HG02571 (cell line): ENCODE data around the gene KRTAP2-2.

Experiments used
- ATAC-seq: cut with Tn5 transposase; IDR thresholded peaks from one replicate; pipeline ENCODE4 v1.9.1; 2021; ENCODE audit warnings: mild to moderate bottlenecking, moderate library complexity; ENCODE audit not compliant: unreplicated experiment

Gene KRTAP2-2

GRCh38 chr17:41026715-41027471 is 28.1 kb downstream of the KRTAP2-2 start, which contains the start of gene KRTAP1-5:
TSS of gene KRTAP1-5 (minus strand) at chr17:41027208. CDS start at chr17:41027155, 53 bp downstream.
- ATAC-seq, result no peak

GRCh38 chr17:41024697-41025096 is 30.3 kb downstream of the KRTAP2-2 start:
- no peak for ATAC-seq

- ATAC-seq, result no peak
These were observed 34.7 kb downstream of the KRTAP2-2 start for GRCh38 chr17:41020336-41020735.

GRCh38 chr17:41019415-41019814 is 35.6 kb downstream of the KRTAP2-2 start:
- no peak for ATAC-seq

GRCh38 chr17:41018541-41018940 is 36.5 kb downstream of the KRTAP2-2 start:
- no peak for ATAC-seq

GRCh38 chr17:41016578-41017215 is 38.3 kb downstream of the KRTAP2-2 start:
- ATAC-seq, result no peak

- ATAC-seq, result no peak
These were observed 39.6 kb downstream of the KRTAP2-2 start for GRCh38 chr17:41015454-41015853.

- ATAC-seq, result no peak
These were observed 41.4 kb downstream of the KRTAP2-2 start for GRCh38 chr17:41013606-41014005.

GRCh38 chr17:41013181-41013580 is 41.8 kb downstream of the KRTAP2-2 start:
- no peak for ATAC-seq

- no peak for ATAC-seq
These were observed 42.5 kb downstream of the KRTAP2-2 start for GRCh38 chr17:41012326-41013120.

- ATAC-seq, result no peak
These were observed 44.6 kb downstream of the KRTAP2-2 start for GRCh38 chr17:41010441-41010840.

- no peak for ATAC-seq
These were observed 45.1 kb downstream of the KRTAP2-2 start for GRCh38 chr17:41009936-41010335.

GRCh38 chr17:41009301-41009760 is 45.7 kb downstream of the KRTAP2-2 start:
- no peak for ATAC-seq

GRCh38 chr17:41008811-41009210 is 46.2 kb downstream of the KRTAP2-2 start, which contains the start of gene KRTAP3-1:
TSS of gene KRTAP3-1 (minus strand) at chr17:41009128. CDS start at chr17:41009074, 54 bp downstream.
- no peak for ATAC-seq
